Activated CD4-positive, alpha-beta T cell treated with anti-CD3 and anti-CD28 coated beads, Interleukin-2, amount 10 ng/mL, durations not matched to agents 7 days and 5 days (primary cell): Measurements from ENCODE around the gene MACF1. TPM values are rescaled to one million over a fixed set of nuclear protein-coding genes. Genes with fewer than 3 reads are reported as not detected.

ENCODE experiments used
- CTCF ChIA-PET: fragments of 350-600 bp; sonication (Branson Sonifier 250); formaldehyde crosslinking; loops from one replicate; lab custom pipeline; 2021; ENCODE audit warnings: antibody characterized with exemption; lab: Charles Lee
- POLR2A ChIA-PET: fragments of 350-600 bp; sonication (Branson Sonifier 250); formaldehyde crosslinking; loops from one replicate; lab custom pipeline; 2021; ENCODE audit warnings: antibody characterized with exemption; lab: Charles Lee
- DNase-seq: peaks from one replicate; pipeline ENCODE4 v3.0.0-alpha.2; 2020
- H3K27ac Mint-ChIP-seq: one replicate; pipeline ENCODE4 v1.8.0; 2021; ENCODE audit warnings: mild to moderate bottlenecking, moderate library complexity, mixed read lengths
- H3K27me3 Mint-ChIP-seq: one replicate; pipeline ENCODE4 v1.8.0; 2021; ENCODE audit warnings: mixed read lengths
- H3K36me3 Mint-ChIP-seq: one replicate; pipeline ENCODE4 v1.8.0; 2021; ENCODE audit warnings: low read depth, mixed read lengths
- H3K4me1 Mint-ChIP-seq: one replicate; pipeline ENCODE4 v1.8.0; 2021; ENCODE audit warnings: mixed read lengths
- H3K4me3 Mint-ChIP-seq: one replicate; pipeline ENCODE4 v1.8.0; 2021; ENCODE audit warnings: mild to moderate bottlenecking, moderate library complexity, mixed read lengths
- H3K9me3 Mint-ChIP-seq: one replicate; pipeline ENCODE4 v1.8.0; 2021; ENCODE audit warnings: mixed read lengths
- total RNA-seq, 2 experiments: library from RNA; stranded (reverse); gene quantifications; one replicate each; pipeline ENCODE4 v1.2.3, GENCODE V29; 2021

MACF1 gene
- total RNA-seq, 2 experiments from 2014 or later = 375 to 395 TPM

GRCh38 chr1:39398278-39399021 lies 194.0 kb downstream of the MACF1 start:
- Mint-ChIP-seq H3K4me3 (no peak overlapping the region), H3K27me3 (no peaks in the 10 kb centered on the region), H3K27ac (peak overlapping the region; percentile 82), H3K9me3 (no peaks in the 10 kb centered on the region), H3K36me3 (peaks cover 52% of the 10 kb centered on the region), H3K4me1 (peaks cover 56% of the 10 kb centered on the region)
- POLR2A ChIA-PET = no interaction called here
- DNase-seq = no peak
- CTCF ChIA-PET = interaction anchor here (0.6 to 1.5 kb wide), 10 partner anchors 9 to 348 kb away, joined by 3 to 5 read pairs (median 3); no protein-coding TSS in a partner anchor

- Mint-ChIP-seq H3K27ac (no peak overlapping the region), H3K4me1 (peaks cover 48% of the 10 kb centered on the region), H3K36me3 (peaks cover 50% of the 10 kb centered on the region), H3K9me3 (no peaks in the 10 kb centered on the region), H3K27me3 (no peaks in the 10 kb centered on the region), H3K4me3 (no peak overlapping the region)
- CTCF ChIA-PET = interaction anchor here (1.5 to 2.2 kb wide), 2 partner anchors 10 to 13 kb away, joined by 4 to 9 read pairs; no protein-coding TSS in a partner anchor
- DNase-seq = no peak
- POLR2A ChIA-PET = no interaction called here
Observed at GRCh38 chr1:39401106-39401505, 196.6 kb downstream of the MACF1 start.

GRCh38 chr1:39404876-39405275 lies 200.4 kb downstream of the MACF1 start:
- Mint-ChIP-seq H3K4me3 (no peak overlapping the region), H3K4me1 (peaks cover 40% of the 10 kb centered on the region), H3K27ac (no peak overlapping the region), H3K27me3 (no peaks in the 10 kb centered on the region), H3K9me3 (no peaks in the 10 kb centered on the region), H3K36me3 (peaks cover 35% of the 10 kb centered on the region)
- ChIA-PET CTCF (interaction anchor here (0.6 to 1.2 kb wide), 4 partner anchors 18 to 299 kb away, joined by 3 to 6 read pairs (median 4); no protein-coding TSS in a partner anchor), POLR2A (no interaction called here)
- DNase-seq = no peak

- H3K4me1 Mint-ChIP-seq = peaks cover 44% of the 10 kb centered on the region
- H3K4me3 Mint-ChIP-seq = no peak overlapping the region
- H3K27me3 Mint-ChIP-seq = no peaks in the 10 kb centered on the region
- H3K9me3 Mint-ChIP-seq = no peaks in the 10 kb centered on the region
- H3K36me3 Mint-ChIP-seq = peaks cover 38% of the 10 kb centered on the region
- POLR2A ChIA-PET = no interaction called here
- no peak for DNase-seq
- H3K27ac Mint-ChIP-seq = no peak overlapping the region
- CTCF ChIA-PET = no interaction called here
Observed at GRCh38 chr1:39405358-39405757, 200.9 kb downstream of the MACF1 start.

- CTCF ChIA-PET = interaction anchor here (1.4 kb wide), 1 partner anchor 9 kb away, joined by 3 read pairs; no protein-coding TSS in a partner anchor
- POLR2A ChIA-PET = interaction anchor here (0.5 to 0.7 kb wide), 2 partner anchors 134 to 382 kb away, joined by 3 read pairs; no protein-coding TSS in a partner anchor
- no peak overlapping the region for H3K27ac Mint-ChIP-seq
Observed at GRCh38 chr1:39406533-39407450, 202.3 kb downstream of the MACF1 start.

GRCh38 chr1:39407510-39407895 lies 203.0 kb downstream of the MACF1 start:
- H3K4me3 Mint-ChIP-seq = peak overlapping the region; percentile 80
- ChIA-PET POLR2A (no interaction called here), CTCF (interaction anchor here (1.4 kb wide), 1 partner anchor 10 kb away, joined by 3 read pairs; no protein-coding TSS in a partner anchor)
- H3K9me3 Mint-ChIP-seq = no peaks in the 10 kb centered on the region
- peaks cover 30% of the 10 kb centered on the region for H3K36me3 Mint-ChIP-seq
- no peak overlapping the region for H3K27ac Mint-ChIP-seq
- H3K4me1 Mint-ChIP-seq = peaks cover 53% of the 10 kb centered on the region
- no peak for DNase-seq
- H3K27me3 Mint-ChIP-seq = no peaks in the 10 kb centered on the region

More at GRCh38 chr1:39406533-39407450, 202.3 kb downstream of the MACF1 start:
- H3K27me3 Mint-ChIP-seq = no peaks in the 10 kb centered on the region
- DNase-seq = no peak
- H3K9me3 Mint-ChIP-seq = no peaks in the 10 kb centered on the region
- peak overlapping the region; percentile 80 for H3K4me3 Mint-ChIP-seq
- H3K36me3 Mint-ChIP-seq = peaks cover 37% of the 10 kb centered on the region
- peaks cover 53% of the 10 kb centered on the region for H3K4me1 Mint-ChIP-seq

GRCh38 chr1:39407896-39408640 lies 203.6 kb downstream of the MACF1 start:
- Mint-ChIP-seq H3K36me3 (peaks cover 26% of the 10 kb centered on the region), H3K27me3 (no peaks in the 10 kb centered on the region), H3K9me3 (no peaks in the 10 kb centered on the region), H3K4me3 (peak overlapping the region; percentile 80), H3K4me1 (peaks cover 53% of the 10 kb centered on the region), H3K27ac (peak overlapping the region; percentile 46)
- ChIA-PET POLR2A (no interaction called here), CTCF (interaction anchor here (1.4 to 1.7 kb wide), 2 partner anchors 10 to 35 kb away, joined by 3 read pairs; no protein-coding TSS in a partner anchor)
- no peak for DNase-seq

GRCh38 chr1:39408641-39409054 lies 204.2 kb downstream of the MACF1 start:
- H3K4me1 Mint-ChIP-seq = peaks cover 53% of the 10 kb centered on the region
- POLR2A ChIA-PET = no interaction called here
- DNase-seq = peak; percentile 86
- H3K9me3 Mint-ChIP-seq = no peaks in the 10 kb centered on the region
- peak overlapping the region; percentile 80 for H3K4me3 Mint-ChIP-seq
- peaks cover 22% of the 10 kb centered on the region for H3K36me3 Mint-ChIP-seq
- CTCF ChIA-PET = interaction anchor here (1.7 to 3.4 kb wide), 2 partner anchors 12 to 34 kb away, joined by 3 to 17 read pairs; no protein-coding TSS in a partner anchor
- H3K27ac Mint-ChIP-seq = no peak overlapping the region
- H3K27me3 Mint-ChIP-seq = no peaks in the 10 kb centered on the region

- peak; percentile 21 for DNase-seq
- Mint-ChIP-seq H3K27me3 (no peaks in the 10 kb centered on the region), H3K27ac (no peak overlapping the region), H3K4me1 (peaks cover 55% of the 10 kb centered on the region), H3K9me3 (no peaks in the 10 kb centered on the region), H3K36me3 (peaks cover 22% of the 10 kb centered on the region), H3K4me3 (peak overlapping the region; percentile 80)
- ChIA-PET CTCF (interaction anchor here (0.5 to 3.4 kb wide), 11 partner anchors 11 to 315 kb away, joined by 3 to 17 read pairs (median 3); partner anchors contain the start of gene MACF1), POLR2A (interaction anchor here (0.9 kb wide), 1 partner anchor 9 kb away, joined by 3 read pairs; no protein-coding TSS in a partner anchor)
Observed at GRCh38 chr1:39409055-39409816, 204.7 kb downstream of the MACF1 start.

- peaks cover 41% of the 10 kb centered on the region for H3K4me1 Mint-ChIP-seq
- H3K4me3 Mint-ChIP-seq = no peak overlapping the region
- H3K27me3 Mint-ChIP-seq = no peaks in the 10 kb centered on the region
- ChIA-PET POLR2A (no interaction called here), CTCF (interaction anchor here (0.6 to 3.4 kb wide), 17 partner anchors 10 to 305 kb away, joined by 3 to 17 read pairs (median 4); partner anchors contain the start of gene MACF1)
- H3K9me3 Mint-ChIP-seq = no peaks in the 10 kb centered on the region
- DNase-seq = peak; percentile 65
- H3K27ac Mint-ChIP-seq = no peak overlapping the region
- peaks cover 19% of the 10 kb centered on the region for H3K36me3 Mint-ChIP-seq
Observed at GRCh38 chr1:39410915-39411436, 206.5 kb downstream of the MACF1 start.
